CD14-positive monocyte (primary cell): Measurements from ENCODE around the gene NEUROD2. TPM values are rescaled to one million over a fixed set of nuclear protein-coding genes. Genes with fewer than 3 reads are reported as not detected.

Source experiments
- DNase-seq, 3 donors: peaks; one replicate each; pipeline ENCODE4 v3.0.0-alpha.2; 2011 to 2022
- H2AFZ ChIP-seq: 2 replicates; pipeline ENCODE4 v1.6.0; 2012; ENCODE audit warnings: mild to moderate bottlenecking, low read depth, low read length, inconsistent platforms; ENCODE audit not compliant: insufficient read depth, poor library complexity, severe bottlenecking
- H3K27ac ChIP-seq, 2 donors: 1 replicate in 1 of 2; 2 replicates in 1 of 2; pipeline ENCODE4 v1.5.1; 2012 to 2013; ENCODE audit warnings: low read length in 2 of 2, control low read depth in 1 of 2, inconsistent platforms in 1 of 2, low read depth in 1 of 2, mild to moderate bottlenecking in 1 of 2
- H3K27me3 ChIP-seq, 2 donors: one replicate each; pipeline versions ENCODE4 v1.6.0 to v1.6.1; 2011 to 2013; ENCODE audit warnings: low read length in 2 of 2; ENCODE audit not compliant: control insufficient read depth in 2 of 2, insufficient read depth in 2 of 2
- H3K36me3 ChIP-seq, 2 donors: replicated peaks in 1 of 2; 1 replicate in 1 of 2; 2 replicates in 1 of 2; pipeline versions ENCODE4 v1.5.1 to v1.6.1; 2012 to 2013; ENCODE audit warnings: low read length in 2 of 2, control low read depth in 1 of 2, inconsistent platforms in 1 of 2, mild to moderate bottlenecking in 1 of 2; ENCODE audit not compliant: insufficient read depth in 2 of 2, control insufficient read depth in 1 of 2
- H3K4me1 ChIP-seq, 2 donors: 1 replicate in 1 of 2; 2 replicates in 1 of 2; pipeline versions ENCODE4 v1.5.1 to v1.6.1; 2012 to 2013; ENCODE audit warnings: low read length in 2 of 2, control low read depth in 1 of 2, inconsistent platforms in 1 of 2, mild to moderate bottlenecking in 1 of 2, moderate library complexity in 1 of 2; ENCODE audit not compliant: insufficient read depth in 2 of 2, control insufficient read depth in 1 of 2
- H3K4me2 ChIP-seq: replicated peaks from 2 replicates; pipeline ENCODE3; 2012; ENCODE audit warnings: low read length, moderate library complexity, mild to moderate bottlenecking; ENCODE audit not compliant: poor library complexity, severe bottlenecking; ENCODE audit errors: extremely low read depth
- H3K4me3 ChIP-seq, 3 experiments: fragments of 200-600 bp in 1 of 3; sonication (generic) in 1 of 3; replicated peaks in 1 of 3; 1 replicate in 2 of 3; 2 replicates in 1 of 3; pipeline ENCODE4 v1.5.1; 2011 to 2013; ENCODE audit warnings: low read length in 3 of 3, mild to moderate bottlenecking in 3 of 3, control low read depth in 2 of 3, low read depth in 2 of 3, inconsistent platforms in 1 of 3, moderate library complexity in 1 of 3
- H3K79me2 ChIP-seq: 2 replicates; pipeline ENCODE4 v1.6.0; 2012; ENCODE audit warnings: mild to moderate bottlenecking, control low read depth, inconsistent platforms, low read length, moderate library complexity; ENCODE audit not compliant: insufficient read depth
- H3K9ac ChIP-seq: 2 replicates; pipeline ENCODE4 v1.6.0; 2017; ENCODE audit warnings: low read length, mild to moderate bottlenecking; ENCODE audit not compliant: insufficient read depth, poor library complexity, severe bottlenecking
- H3K9me3 ChIP-seq, 2 donors: replicated peaks in 1 of 2; 1 replicate in 1 of 2; 2 replicates in 1 of 2; pipeline versions ENCODE4 v1.5.1 to v1.6.1; 2012 to 2013; ENCODE audit warnings: low read length in 2 of 2, control low read depth in 1 of 2; ENCODE audit not compliant: control insufficient read depth in 1 of 2, insufficient read depth in 1 of 2
- H4K20me1 ChIP-seq: 2 replicates; pipeline ENCODE4 v1.6.0; 2012; ENCODE audit warnings: mild to moderate bottlenecking, low read length, control low read depth, moderate library complexity; ENCODE audit not compliant: insufficient read depth
- H3K27ac Mint-ChIP-seq, 7 donors: one replicate each; pipeline ENCODE4 v1.8.0; 2020; ENCODE audit warnings: mild to moderate bottlenecking in 7 of 7, mixed read lengths in 7 of 7, moderate library complexity in 6 of 7, inconsistent platforms in 2 of 7
- H3K27me3 Mint-ChIP-seq, 3 donors: one replicate each; pipeline ENCODE4 v1.8.0; 2021 to 2022; ENCODE audit warnings: low read depth in 3 of 3, mild to moderate bottlenecking in 3 of 3, mixed read lengths in 3 of 3, moderate library complexity in 3 of 3, inconsistent platforms in 1 of 3
- H3K36me3 Mint-ChIP-seq, 2 donors: one replicate each; pipeline ENCODE4 v1.8.0; 2020; ENCODE audit warnings: mixed read lengths in 2 of 2, inconsistent platforms in 1 of 2, mild to moderate bottlenecking in 1 of 2
- H3K4me1 Mint-ChIP-seq: one replicate; pipeline ENCODE4 v1.8.0; 2020; ENCODE audit warnings: mild to moderate bottlenecking, mixed read lengths
- H3K4me3 Mint-ChIP-seq, 2 donors: one replicate each; pipeline ENCODE4 v1.8.0; 2020; ENCODE audit warnings: mild to moderate bottlenecking in 2 of 2, mixed read lengths in 2 of 2, moderate library complexity in 1 of 2
- H3K9me3 Mint-ChIP-seq, 7 donors: one replicate each; pipeline ENCODE4 v1.8.0; 2020 to 2022; ENCODE audit warnings: mixed read lengths in 7 of 7, mild to moderate bottlenecking in 6 of 7, moderate library complexity in 6 of 7, inconsistent platforms in 2 of 7
- CTCF ChIP-seq: fragments of 200-600 bp; IDR thresholded peaks from one replicate; pipeline ENCODE4 v1.8.0; 2022; ENCODE audit warnings: antibody characterized with exemption, mild to moderate bottlenecking
- WGBS: methylation state at CpG from one replicate; pipeline ENCODE4 v1.1.5; 2013; ENCODE audit warnings: missing lambda C conversion rate; ENCODE audit not compliant: insufficient coverage; 5-methylcytosine and 5-hydroxymethylcytosine counted together
- intact Hi-C, 2 donors: fragments of 100-400 bp; cut with micrococcal nuclease; formaldehyde crosslinking; loops; one replicate each; pipeline versions ENCODE4 v1.15.0 to v1.15.1; 2023
- polyA plus RNA-seq, 3 donors: library from polyadenylated mRNA; depleted of rRNA in 1 of 3; unstranded in 2 of 3; stranded (reverse) in 1 of 3; fragments of 300-500 nt in 2 of 3; fragments of >200 nt in 1 of 3; fragmentation: Illumina TruSeq in 2 of 3; gene quantifications; 1 replicate in 2 of 3; 2 replicates in 1 of 3; pipeline ENCODE4 v1.2.3, GENCODE V29; 2012 to 2021

NEUROD2 gene
- polyA plus RNA-seq, 3 donors, result not detected

- Mint-ChIP-seq H3K36me3 (peaks cover 29 to 32% of the 10 kb centered on the region in 2 donors), H3K4me1 (peaks cover 34% of the 10 kb centered on the region), H3K4me3 (no peak overlapping the region), H3K27ac (no peak overlapping the region), H3K9me3 (peaks cover 0 to 1% (median 0%) of the 10 kb centered on the region in 7 donors), H3K27me3 (peaks cover 0 to 2% (median 2%) of the 10 kb centered on the region in 3 donors)
- Histone ChIP-seq H4K20me1 (peaks cover 99% of the 10 kb centered on the region), H2AFZ (no peak overlapping the region), H3K27me3 (no peaks in the 10 kb centered on the region), H3K4me3 (no peak overlapping the region), H3K4me1 (peaks cover 13 to 15% of the 10 kb centered on the region in 2 donors), H3K9ac (no peak overlapping the region), H3K36me3 (peaks cover 0 to 17% of the 10 kb centered on the region in 2 donors), H3K4me2 (no peak overlapping the region), H3K79me2 (peaks cover 71% of the 10 kb centered on the region), H3K9me3 (no peaks in the 10 kb centered on the region), H3K27ac (no peak overlapping the region)
- intact Hi-C loops, result no loop called here
- WGBS, result 85% methylated on average over 3 of the region's 5 CpGs
- no peak for DNase-seq
- TF ChIP-seq CTCF, result no peak
Observed at GRCh38 chr17:39647256-39647655, 39.5 kb upstream of the NEUROD2 start.

- 90% methylated on average over 2 of the region's 4 CpGs for WGBS
Observed at GRCh38 chr17:39643271-39643670, 35.6 kb upstream of the NEUROD2 start.

More at GRCh38 chr17:39643271-39643670, 35.6 kb upstream of the NEUROD2 start:
- H3K27ac Mint-ChIP-seq, result peak overlapping the region in 3 of 7 donors; percentile 8 to 78 (median 52)
- peak in 1 of 3 donors; percentile 27 for DNase-seq
- H3K4me1 Mint-ChIP-seq, result peaks cover 54% of the 10 kb centered on the region
- Histone ChIP-seq H2AFZ (no peak overlapping the region), H3K4me1 (peaks cover 44 to 54% of the 10 kb centered on the region in 2 donors), H3K36me3 (peaks cover 0 to 10% of the 10 kb centered on the region in 2 donors), H3K9me3 (no peaks in the 10 kb centered on the region), H4K20me1 (peaks cover 97% of the 10 kb centered on the region), H3K9ac (no peak overlapping the region), H3K27ac (no peak overlapping the region), H3K4me2 (peak overlapping the region; percentile 27), H3K4me3 (no peak overlapping the region), H3K27me3 (no peaks in the 10 kb centered on the region), H3K79me2 (peaks cover 95% of the 10 kb centered on the region)
- intact Hi-C loops, result no loop called here
- peaks cover 16 to 31% of the 10 kb centered on the region in 2 donors for H3K36me3 Mint-ChIP-seq
- peaks cover 0 to 1% (median 0%) of the 10 kb centered on the region in 7 donors for H3K9me3 Mint-ChIP-seq
- peaks cover 0 to 2% (median 0%) of the 10 kb centered on the region in 3 donors for H3K27me3 Mint-ChIP-seq
- no peak for TF ChIP-seq CTCF
- peak overlapping the region in 1 of 2 donors; percentile 79 for H3K4me3 Mint-ChIP-seq
